Coronary artery (tissue), 2 donors: Measurements from ENCODE around the gene EML1.
A peak's percentile ranks its signal among the peaks of the same experiment; 100 is the strongest.

Experiments
- DNase-seq: peaks from one replicate; pipeline ENCODE4 v3.0.0-alpha.2; 2017; ENCODE audit warnings: low spot score
- H3K27ac ChIP-seq, 2 donors: fragments of 200-600 bp; sonication (generic); one replicate each; pipeline ENCODE4 v1.5.1; 2016 to 2019
- H3K4me3 ChIP-seq: fragments of 200-600 bp; sonication (generic); 2 replicates; pipeline ENCODE4 v1.5.1; 2016; ENCODE audit warnings: mild to moderate bottlenecking, moderate library complexity
- CTCF ChIP-seq: fragments of 200-600 bp; sonication (generic); IDR thresholded peaks from one replicate; pipeline ENCODE4 v1.5.1; 2019; ENCODE audit warnings: antibody characterized with exemption

The EML1 gene

GRCh38 chr14:99880651-99881420, 87.6 kb downstream of the EML1 start:
- Histone ChIP-seq H3K4me3 (no peak overlapping the region), H3K27ac (peak overlapping the region in 1 of 2 donors; percentile 69)
- DNase-seq = no peak
- TF ChIP-seq CTCF = no peak

- no peak for DNase-seq
- no peak overlapping the region for H3K4me3 ChIP-seq
- TF ChIP-seq CTCF = no peak
- H3K27ac ChIP-seq = no peak overlapping the region
Measured at GRCh38 chr14:99883866-99884650, 90.8 kb downstream of the EML1 start.

- TF ChIP-seq CTCF = peak; percentile 50
- Histone ChIP-seq H3K4me3 (no peak overlapping the region), H3K27ac (no peak overlapping the region)
- DNase-seq = no peak
Measured at GRCh38 chr14:99884834-99885648, 91.8 kb downstream of the EML1 start.

GRCh38 chr14:99885649-99885958, 92.4 kb downstream of the EML1 start:
- no peak for TF ChIP-seq CTCF
- H3K4me3 ChIP-seq = no peak overlapping the region
- H3K27ac ChIP-seq = no peak overlapping the region
- no peak for DNase-seq

GRCh38 chr14:99887407-99887806, 94.2 kb downstream of the EML1 start:
- TF ChIP-seq CTCF = no peak
- DNase-seq = no peak
- no peak overlapping the region for H3K27ac ChIP-seq

GRCh38 chr14:99888149-99888548, 94.9 kb downstream of the EML1 start:
- no peak for DNase-seq
- no peak overlapping the region for H3K27ac ChIP-seq
- TF ChIP-seq CTCF = no peak
- H3K4me3 ChIP-seq = no peak overlapping the region

More at GRCh38 chr14:99887407-99887806, 94.2 kb downstream of the EML1 start:
- no peak overlapping the region for H3K4me3 ChIP-seq
